Putamen (tissue), 1 donor: Measurements from ENCODE around the gene KPNA2.
"Not testable (repeated sequence)": the region's sequence is repeated elsewhere in the genome, so short reads cannot be mapped to it uniquely, and the experiment has no call there.

Experiments used
- DNase-seq: peaks from one replicate; pipeline ENCODE4 v3.0.0-alpha.2; 2016; ENCODE audit warnings: low spot score

KPNA2 gene

DNA sequence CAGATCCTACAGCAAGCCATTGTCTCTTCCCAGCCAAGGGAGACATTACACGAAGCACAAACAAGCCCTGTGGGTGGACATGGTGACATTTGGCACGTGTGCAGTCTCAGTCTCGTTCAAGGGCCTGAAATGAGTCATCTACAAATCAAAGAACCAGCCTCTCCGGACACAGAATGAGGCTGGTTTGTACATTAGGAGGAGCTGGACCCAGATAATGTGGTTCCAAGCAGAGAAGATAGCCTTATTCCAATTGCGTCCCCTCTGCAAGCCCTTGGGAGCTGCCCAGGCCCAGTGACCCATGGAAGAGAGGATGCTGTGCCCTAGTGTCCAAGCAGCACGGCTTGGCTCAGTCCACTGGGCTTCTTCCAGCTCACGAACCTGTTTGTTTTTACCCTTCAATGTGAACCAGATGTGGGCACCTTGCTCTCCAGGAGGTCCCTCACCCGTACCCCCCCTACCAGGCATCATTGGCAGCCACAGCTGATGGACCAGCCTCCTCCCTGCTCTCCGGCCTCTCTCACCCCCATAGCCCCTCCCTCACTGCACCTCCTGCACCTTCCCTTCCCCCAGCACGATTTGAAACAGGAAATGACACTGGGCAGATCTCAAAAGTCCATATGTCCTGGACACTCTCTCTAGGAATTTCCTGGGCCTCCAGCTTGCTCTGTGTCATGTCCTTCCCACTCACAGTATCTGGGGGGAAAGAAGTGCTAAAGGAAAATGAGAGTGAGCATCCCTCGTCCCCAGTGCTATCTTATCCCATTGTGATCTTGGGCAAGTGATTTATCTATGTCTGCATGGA is 26.2 kb downstream of the KPNA2 start:
- DNase-seq = no peak

DNA sequence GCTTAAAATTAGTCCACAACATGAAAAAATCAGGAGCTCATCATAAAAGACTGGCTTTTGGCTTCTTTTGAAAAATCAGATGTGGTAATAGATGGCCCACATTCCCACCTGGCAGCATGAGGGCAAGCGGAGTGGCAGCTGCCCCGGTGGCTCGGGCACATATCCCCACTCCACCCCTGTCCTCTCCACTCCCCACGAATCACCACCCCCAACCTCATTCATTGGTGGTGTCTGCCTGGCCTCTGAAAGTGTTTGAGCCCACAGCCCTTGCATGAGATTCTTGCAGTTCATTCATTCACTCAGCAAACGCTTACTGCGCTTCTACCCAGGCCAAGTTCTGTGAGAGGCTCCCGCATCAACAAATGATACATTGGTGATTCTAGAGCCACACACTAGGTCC is 29.8 kb downstream of the KPNA2 start:
- DNase-seq = not testable (repeated sequence)

DNA sequence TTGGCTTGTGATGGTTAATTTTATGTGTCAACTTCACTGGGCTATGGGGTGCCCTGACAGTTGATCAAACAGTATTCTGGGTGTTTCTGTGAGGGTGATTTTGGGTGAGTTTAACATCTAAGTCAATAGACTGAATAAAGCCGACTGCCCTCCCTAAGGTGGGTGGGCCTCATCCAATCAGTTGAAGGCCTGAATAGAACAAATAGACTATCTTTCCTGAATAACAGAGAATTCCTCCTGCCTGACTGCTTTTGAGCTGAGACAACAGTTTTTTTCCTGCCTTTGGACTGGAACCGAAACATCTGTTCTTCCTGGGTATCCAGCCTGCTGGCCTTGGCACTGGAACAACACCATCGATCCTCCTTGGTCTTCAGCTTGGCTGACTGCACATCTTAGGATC is 33.0 kb downstream of the KPNA2 start:
- not testable (repeated sequence) for DNase-seq

DNA sequence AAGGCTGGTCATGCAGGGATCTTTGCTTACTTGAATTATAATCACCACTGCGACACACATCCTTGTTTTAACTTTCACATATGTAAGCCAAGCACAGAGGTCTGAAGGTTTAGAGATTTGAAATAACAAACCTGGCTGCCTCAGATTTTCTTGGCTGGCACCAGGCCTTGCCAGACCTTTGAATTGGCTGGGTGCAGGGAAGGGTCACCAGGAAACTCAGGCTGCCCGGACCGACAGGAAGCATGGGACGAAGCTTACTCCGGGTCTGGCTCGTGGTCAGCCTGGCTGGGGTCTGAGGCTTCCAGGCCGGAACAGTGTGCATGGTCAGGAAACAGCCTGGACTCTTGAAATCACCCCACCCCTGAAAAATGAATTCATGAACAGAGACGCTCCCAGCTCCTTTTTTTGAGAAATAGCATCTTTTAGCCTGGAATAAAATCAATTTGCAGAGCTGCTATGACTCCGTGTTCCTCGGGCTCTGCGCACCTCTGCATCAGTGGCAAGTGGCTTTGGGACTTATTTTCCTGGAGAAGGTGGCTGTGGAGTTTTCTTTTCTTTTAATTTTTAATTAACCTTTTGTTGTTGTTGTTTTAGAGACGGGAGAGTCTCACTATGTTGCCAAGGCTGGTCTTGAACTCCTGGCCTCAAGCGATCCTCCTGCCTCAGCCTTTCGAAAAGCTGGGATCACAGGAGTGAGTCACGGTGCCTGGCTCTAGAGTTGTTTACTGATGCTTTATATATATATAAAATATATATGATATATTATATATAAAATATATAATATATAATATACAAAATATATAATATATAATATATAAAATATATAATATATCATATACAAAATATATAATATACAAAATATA is 35.3 kb downstream of the KPNA2 start:
- DNase-seq = not testable (repeated sequence)

DNA sequence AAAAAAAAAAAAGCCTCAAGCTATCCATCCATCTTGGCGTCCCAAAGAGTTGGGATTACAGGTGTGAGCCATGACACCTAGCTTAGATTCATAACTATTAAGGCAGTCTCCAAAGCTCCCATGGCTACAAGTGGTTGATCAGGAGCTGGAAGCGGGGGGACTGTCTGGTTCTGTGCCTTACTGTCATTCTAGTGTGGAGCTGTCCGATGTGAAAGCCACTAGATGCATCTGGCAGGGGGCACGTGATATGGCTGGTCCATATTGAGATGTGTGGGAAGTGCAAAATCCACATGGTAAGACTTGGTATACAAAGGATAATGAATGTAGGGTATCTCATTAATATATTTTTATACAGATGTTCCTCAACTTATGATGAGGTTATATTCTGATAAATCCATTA is 38.7 kb downstream of the KPNA2 start:
- no peak for DNase-seq

DNA sequence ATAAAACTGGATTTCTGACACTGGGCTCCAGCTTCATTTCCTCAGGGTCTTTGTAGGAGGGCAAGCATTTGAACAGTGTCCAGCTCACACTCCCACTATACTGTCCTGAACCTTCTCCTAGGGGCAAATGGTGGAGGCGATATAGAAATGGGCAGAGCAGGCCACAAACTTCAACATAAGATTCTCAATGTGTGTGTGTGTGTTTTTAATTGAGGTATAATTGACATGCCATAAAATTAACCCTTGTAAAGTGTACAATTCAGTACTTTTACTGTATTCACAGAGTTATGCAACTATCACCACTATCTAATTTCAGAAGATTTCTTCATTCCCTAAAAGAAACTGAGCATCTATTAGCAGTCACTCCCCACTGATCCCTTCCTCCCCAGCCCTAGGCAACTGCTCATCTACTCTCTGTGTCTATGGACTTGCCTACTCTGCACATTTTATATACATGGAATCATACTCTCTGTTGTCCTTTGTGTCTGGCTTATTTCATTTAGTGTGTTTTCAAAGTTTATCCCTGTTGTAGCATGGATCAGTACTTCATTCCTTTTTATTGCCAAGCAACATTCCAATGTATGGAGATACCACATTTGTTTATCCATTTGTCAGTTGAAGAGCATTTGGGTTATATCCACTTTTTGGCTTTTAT is 40.5 kb downstream of the KPNA2 start:
- not testable (repeated sequence) for DNase-seq

DNA sequence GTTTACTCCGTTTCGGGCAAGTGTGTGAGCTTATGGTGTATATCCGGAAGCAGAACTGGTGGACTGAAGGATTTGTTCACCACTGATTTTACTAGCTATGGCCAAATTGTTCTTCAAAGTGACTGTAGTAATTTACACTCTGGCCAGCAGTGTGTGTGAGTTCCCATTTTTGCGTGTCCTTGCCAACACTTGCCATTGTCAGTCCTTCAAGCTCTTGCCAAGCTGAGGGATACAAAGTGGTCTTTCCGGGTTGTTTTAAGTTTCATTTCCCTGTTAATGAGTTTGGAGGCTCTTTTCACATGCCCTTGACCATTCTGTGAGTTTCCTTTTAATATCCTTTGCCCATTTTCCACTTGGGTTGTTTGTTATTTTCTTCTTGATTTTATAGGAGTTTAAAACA is 42.0 kb downstream of the KPNA2 start:
- DNase-seq = not testable (repeated sequence)

GRCh38 chr17:68080411-68081150 is 45.0 kb downstream of the KPNA2 start:
- DNase-seq = no peak

DNA sequence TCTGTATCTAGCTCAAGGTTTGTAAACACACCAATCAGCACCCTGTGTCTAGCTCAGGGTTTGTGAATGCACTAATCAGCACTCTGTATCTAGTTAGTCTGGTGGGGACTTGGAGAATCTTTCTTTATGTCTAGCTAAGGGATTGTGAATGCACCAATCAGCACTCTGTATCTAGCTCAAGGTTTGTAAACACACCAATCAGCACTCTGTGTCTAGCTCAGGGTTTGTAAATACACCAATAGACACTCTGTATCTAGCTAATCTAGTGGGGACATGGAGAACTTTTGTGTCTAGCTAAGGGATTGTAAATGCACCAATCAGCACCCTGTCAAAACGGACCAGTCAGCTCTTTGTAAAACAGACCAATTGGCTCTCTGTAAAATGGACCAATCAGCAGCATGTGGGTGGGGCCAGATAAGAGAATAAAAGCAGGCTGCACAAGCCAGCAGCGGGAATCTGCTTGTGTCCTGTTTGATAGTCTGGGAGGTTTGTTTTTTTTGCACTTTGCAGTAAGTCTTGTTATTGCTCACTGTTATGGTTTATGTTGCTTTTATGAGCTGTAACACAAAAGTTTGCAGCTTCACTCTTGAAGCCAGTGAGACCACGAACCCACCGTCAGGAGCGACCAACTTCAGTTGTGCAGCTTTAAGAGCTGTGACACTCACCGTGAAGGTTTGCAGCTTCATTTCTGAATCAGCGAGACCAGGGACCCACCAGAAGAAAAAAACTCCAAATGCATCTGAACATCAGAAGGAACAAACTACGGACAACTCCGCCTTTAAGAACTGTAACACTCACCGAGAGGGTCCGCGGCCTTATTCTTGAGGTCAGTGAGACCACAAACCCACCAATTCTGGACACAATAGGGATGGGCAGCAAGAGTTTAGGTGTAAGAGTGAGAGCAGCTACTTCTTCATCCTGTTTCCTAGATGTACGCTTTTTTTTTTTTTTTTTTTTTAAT is 46.0 kb downstream of the KPNA2 start:
- DNase-seq = not testable (repeated sequence)

DNA sequence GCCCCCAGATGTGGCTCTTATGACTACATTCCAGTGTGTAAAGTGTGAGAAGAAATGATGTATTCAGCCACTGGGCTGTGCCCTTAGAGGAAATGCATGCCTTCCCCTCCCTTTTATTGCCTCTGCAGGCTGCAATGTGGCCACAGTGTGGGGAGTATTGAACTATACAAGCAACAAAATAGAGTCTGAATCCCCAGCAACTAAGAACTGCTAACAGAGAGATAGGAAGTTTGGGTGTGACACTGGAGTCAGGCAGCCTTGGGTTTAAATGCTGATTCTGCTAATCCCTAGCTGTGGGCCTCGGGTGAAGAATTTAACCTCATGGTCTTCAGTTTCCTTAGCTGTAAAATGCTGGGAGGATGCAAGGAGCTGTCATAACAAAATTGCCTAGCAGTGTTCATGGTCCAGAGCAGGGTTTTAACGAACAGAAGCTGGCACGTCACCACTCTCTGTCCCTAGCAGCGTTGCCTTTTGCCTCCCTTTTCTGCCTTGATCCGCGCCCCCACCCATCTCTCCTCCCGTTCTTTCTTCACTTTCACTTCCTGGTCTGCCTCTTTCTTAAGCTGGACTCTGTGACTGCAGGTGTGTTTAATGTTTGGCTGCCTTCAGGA is 50.3 kb downstream of the KPNA2 start:
- DNase-seq = no peak

GRCh38 chr17:68086666-68087065 is 51.1 kb downstream of the KPNA2 start:
- not testable (repeated sequence) for DNase-seq

DNA sequence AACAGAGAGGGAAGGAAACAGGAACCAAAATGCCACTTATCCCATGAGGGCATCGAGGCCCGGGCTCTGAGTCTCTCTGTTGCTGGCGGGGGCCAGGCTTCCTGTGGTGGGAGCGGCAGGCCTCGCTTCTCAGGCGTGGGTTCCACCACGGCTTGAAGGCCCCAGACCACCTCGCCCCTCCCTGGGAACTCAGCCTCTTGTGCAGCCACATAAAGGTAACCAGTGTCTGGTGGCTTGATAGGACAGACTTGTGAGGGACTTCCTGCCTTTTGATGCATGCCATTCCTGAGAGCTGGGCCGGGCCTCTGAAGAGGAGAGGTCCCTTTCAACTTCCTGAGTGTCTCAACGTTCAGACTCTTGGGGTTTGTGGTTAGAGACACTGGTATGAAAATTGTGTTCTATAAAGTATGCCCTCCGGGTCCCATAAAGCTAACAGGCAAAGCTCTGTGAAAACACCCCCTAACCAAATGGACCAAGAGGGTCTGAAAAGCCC is 51.6 kb downstream of the KPNA2 start:
- not testable (repeated sequence) for DNase-seq

- no peak for DNase-seq
Measured at GRCh38 chr17:68087851-68088250, 52.3 kb downstream of the KPNA2 start.

DNA sequence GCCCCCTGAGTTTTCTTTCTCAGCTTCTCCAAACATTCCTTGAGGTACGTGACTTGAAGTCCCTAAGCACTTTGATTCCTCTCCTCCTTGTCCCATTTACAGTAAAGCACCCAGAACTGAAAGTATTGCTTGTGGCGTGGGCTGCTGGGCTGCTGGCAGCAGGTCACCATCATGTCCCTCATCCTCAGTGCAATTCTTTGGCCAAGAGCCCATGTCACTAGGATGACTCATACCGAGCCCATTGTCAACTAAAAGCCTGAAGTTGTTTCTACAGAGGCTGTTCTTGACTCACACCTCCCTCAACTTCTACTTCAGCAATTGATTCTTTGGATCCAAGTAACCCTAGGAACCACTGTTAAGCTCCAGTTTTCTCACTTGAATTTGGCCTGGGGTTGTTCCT is 54.3 kb downstream of the KPNA2 start:
- no peak for DNase-seq

DNA sequence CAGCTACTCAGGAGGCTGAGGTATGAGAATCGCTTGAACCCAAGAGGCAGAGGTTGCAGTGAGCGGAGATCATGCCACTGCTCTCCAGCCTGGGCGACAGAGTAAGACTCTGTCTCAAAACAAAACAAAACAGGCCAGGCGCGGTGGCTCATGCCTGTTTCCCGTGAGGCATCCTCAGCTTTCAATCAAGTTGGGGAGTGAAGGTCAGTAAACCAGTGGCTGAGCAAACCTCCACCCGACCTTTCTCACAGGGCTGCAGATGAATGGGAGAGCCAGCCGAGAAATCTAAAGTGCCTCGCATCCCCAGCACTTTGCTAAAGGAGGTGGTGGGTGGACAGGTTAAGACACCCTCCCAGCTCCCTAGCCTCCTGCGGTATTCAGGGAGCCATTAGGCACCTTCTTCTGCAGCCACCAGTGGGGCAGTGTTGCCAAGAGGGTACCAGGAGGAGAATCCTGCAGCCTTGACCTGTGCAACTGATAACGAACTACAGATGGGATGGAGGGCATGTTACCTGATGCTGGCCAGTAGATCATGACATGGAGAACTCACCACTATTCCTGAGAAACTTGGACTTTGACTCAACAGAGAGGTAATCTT is 59.0 kb downstream of the KPNA2 start:
- no peak for DNase-seq

- no peak for DNase-seq
Measured at GRCh38 chr17:68095205-68095811, 59.8 kb downstream of the KPNA2 start.

DNA sequence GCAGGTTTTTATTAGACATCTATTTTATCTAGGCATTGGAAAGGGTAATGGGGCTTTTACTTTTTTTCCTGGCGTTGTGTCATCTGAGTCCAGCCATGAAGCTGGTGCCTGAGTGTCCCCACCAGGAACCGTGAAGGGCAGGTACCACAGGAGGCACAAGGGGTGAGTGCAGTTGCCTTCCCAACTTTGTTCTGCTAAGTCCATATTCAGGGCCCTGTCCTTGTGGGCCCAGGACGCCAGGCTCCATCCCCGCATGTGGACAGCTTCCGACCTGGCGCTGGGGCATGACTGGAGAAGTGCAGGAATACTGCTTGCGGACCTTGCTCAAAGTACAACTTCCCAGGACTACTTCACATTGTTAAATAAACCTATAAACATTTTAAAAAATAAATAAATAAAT is 60.6 kb downstream of the KPNA2 start:
- no peak for DNase-seq
